H9 (cell line): ENCODE measurements around the gene FAHD1. TPM values are rescaled to one million over a fixed set of nuclear protein-coding genes. Genes with fewer than 3 reads are reported as not detected.

Source experiments
- DNase-seq: peaks from one replicate; pipeline ENCODE4 v3.0.0-alpha.2; 2017
- H2AFZ ChIP-seq: one replicate; pipeline ENCODE4 v1.6.1; 2013; ENCODE audit warnings: mild to moderate bottlenecking, low read length, control low read depth, moderate library complexity
- H2AK5ac ChIP-seq: 2 replicates; pipeline ENCODE4 v1.6.1; 2013; ENCODE audit warnings: low read length, control low read depth, mixed read lengths; ENCODE audit not compliant: insufficient read length
- H2BK120ac ChIP-seq: one replicate; pipeline ENCODE4 v1.6.1; 2013; ENCODE audit warnings: low read depth, mild to moderate bottlenecking, low read length, control low read depth, inconsistent platforms; ENCODE audit not compliant: poor library complexity, severe bottlenecking
- H2BK12ac ChIP-seq: 2 replicates; pipeline ENCODE4 v1.6.1; 2013; ENCODE audit warnings: low read length, control low read depth, mixed read lengths, low read depth; ENCODE audit not compliant: insufficient read length
- H2BK15ac ChIP-seq: 2 replicates; pipeline ENCODE4 v1.6.1; 2013; ENCODE audit warnings: low read depth, low read length, control low read depth
- H2BK20ac ChIP-seq: one replicate; pipeline ENCODE4 v1.6.1; 2013; ENCODE audit warnings: low read depth, mild to moderate bottlenecking, low read length, control low read depth, inconsistent platforms; ENCODE audit not compliant: poor library complexity, severe bottlenecking
- H2BK5ac ChIP-seq: 2 replicates; pipeline ENCODE4 v1.6.1; 2013; ENCODE audit warnings: low read length, control low read depth, mixed read lengths; ENCODE audit not compliant: insufficient read length
- H3K14ac ChIP-seq: 2 replicates; pipeline ENCODE4 v1.6.1; 2013; ENCODE audit warnings: low read length, control low read depth; ENCODE audit not compliant: insufficient read depth
- H3K18ac ChIP-seq: 2 replicates; pipeline ENCODE4 v1.6.1; 2013; ENCODE audit warnings: low read depth, mild to moderate bottlenecking, mixed read lengths, low read length, control low read depth; ENCODE audit not compliant: insufficient read length
- H3K23ac ChIP-seq: 2 replicates; pipeline ENCODE4 v1.6.1; 2013; ENCODE audit warnings: low read length, control low read depth, mixed read lengths, low read depth; ENCODE audit not compliant: insufficient read length
- H3K23me2 ChIP-seq: 2 replicates; pipeline ENCODE4 v1.6.1; 2013; ENCODE audit warnings: low read depth, mild to moderate bottlenecking, mixed read lengths, low read length, control low read depth; ENCODE audit not compliant: insufficient read length, poor library complexity, severe bottlenecking
- H3K27ac ChIP-seq: 2 replicates; pipeline ENCODE4 v1.5.1; 2013; ENCODE audit warnings: low read length, control low read depth, mixed read lengths, low read depth; ENCODE audit not compliant: insufficient read length
- H3K27me3 ChIP-seq: 2 replicates; pipeline ENCODE4 v1.6.1; 2013; ENCODE audit warnings: low read length, control low read depth, inconsistent platforms; ENCODE audit not compliant: insufficient read depth
- H3K4ac ChIP-seq: 2 replicates; pipeline ENCODE4 v1.6.1; 2013; ENCODE audit warnings: low read depth, mild to moderate bottlenecking, control low read depth, inconsistent platforms, low read length, moderate library complexity
- H3K4me1 ChIP-seq: 2 replicates; pipeline ENCODE4 v1.6.1; 2013; ENCODE audit warnings: low read length, control low read depth, inconsistent platforms; ENCODE audit not compliant: insufficient read depth
- H3K4me2 ChIP-seq: 2 replicates; pipeline ENCODE4 v1.6.1; 2013; ENCODE audit warnings: low read length, control low read depth, mixed read lengths; ENCODE audit not compliant: insufficient read length, insufficient read depth
- H3K56ac ChIP-seq: 2 replicates; pipeline ENCODE4 v1.6.1; 2013; ENCODE audit warnings: low read depth, mild to moderate bottlenecking, mixed read lengths, low read length, control low read depth; ENCODE audit not compliant: insufficient read length
- H3K79me1 ChIP-seq: 2 replicates; pipeline ENCODE4 v1.6.1; 2013; ENCODE audit warnings: low read depth, mild to moderate bottlenecking, moderate library complexity, low read length, control low read depth, inconsistent platforms; ENCODE audit not compliant: insufficient read depth, poor library complexity, severe bottlenecking
- H3K79me2 ChIP-seq: 2 replicates; pipeline ENCODE4 v1.6.1; 2013; ENCODE audit warnings: low read length, control low read depth, inconsistent platforms; ENCODE audit not compliant: insufficient read depth
- H3K9ac ChIP-seq: 2 replicates; pipeline ENCODE4 v1.6.1; 2013; ENCODE audit warnings: low read length, control low read depth, mixed read lengths; ENCODE audit not compliant: insufficient read length; ENCODE audit errors: extremely low read depth
- H3K9me3 ChIP-seq: one replicate; pipeline ENCODE4 v1.6.1; 2013; ENCODE audit warnings: low read depth, low read length, inconsistent platforms; ENCODE audit not compliant: control insufficient read depth
- H3T11ph ChIP-seq: one replicate; pipeline ENCODE4 v1.6.1; 2013; ENCODE audit warnings: mild to moderate bottlenecking, low read length, control low read depth, inconsistent platforms
- H4K20me1 ChIP-seq: one replicate; pipeline ENCODE4 v1.6.1; 2013; ENCODE audit not compliant: control insufficient read depth, insufficient read length, insufficient read depth
- H4K5ac ChIP-seq: 2 replicates; pipeline ENCODE4 v1.6.1; 2013; ENCODE audit warnings: low read depth, mild to moderate bottlenecking, mixed read lengths, low read length, control low read depth; ENCODE audit not compliant: insufficient read length
- H4K8ac ChIP-seq: replicated peaks from 2 replicates; pipeline ENCODE4 v1.6.1; 2013; ENCODE audit warnings: low read length, control low read depth, mixed read lengths, low read depth; ENCODE audit not compliant: insufficient read length
- H4K91ac ChIP-seq: 2 replicates; pipeline ENCODE4 v1.6.1; 2013; ENCODE audit warnings: low read depth, mild to moderate bottlenecking, moderate library complexity, mixed read lengths, low read length, control low read depth; ENCODE audit not compliant: insufficient read length
- H3K27ac Mint-ChIP-seq, 3 experiments: 2 replicates in 2 of 3; 3 replicates in 1 of 3; pipeline ENCODE4 v1.8.0; 2020 to 2021; ENCODE audit warnings: mixed read lengths in 3 of 3, mild to moderate bottlenecking in 1 of 3, moderate library complexity in 1 of 3
- H3K27me3 Mint-ChIP-seq: 2 replicates; pipeline ENCODE4 v1.8.0; 2021; ENCODE audit warnings: low read depth, mild to moderate bottlenecking, moderate library complexity, mixed read lengths
- H3K36me3 Mint-ChIP-seq, 3 experiments: 2 replicates in 2 of 3; 3 replicates in 1 of 3; pipeline ENCODE4 v1.8.0; 2020 to 2021; ENCODE audit warnings: low read depth in 3 of 3, mixed read lengths in 3 of 3; ENCODE audit not compliant: insufficient read depth in 1 of 3
- H3K4me1 Mint-ChIP-seq, 2 experiments: 2 replicates each; pipeline ENCODE4 v1.8.0; 2020; ENCODE audit warnings: mixed read lengths in 2 of 2
- H3K4me3 Mint-ChIP-seq, 2 experiments: 2 replicates in 1 of 2; 3 replicates in 1 of 2; pipeline ENCODE4 v1.8.0; 2020 to 2021; ENCODE audit warnings: mild to moderate bottlenecking in 2 of 2, mixed read lengths in 2 of 2, moderate library complexity in 1 of 2
- H3K9me3 Mint-ChIP-seq, 2 experiments: 2 replicates in 1 of 2; 3 replicates in 1 of 2; pipeline ENCODE4 v1.8.0; 2020; ENCODE audit warnings: mild to moderate bottlenecking in 2 of 2, mixed read lengths in 2 of 2, moderate library complexity in 1 of 2
- WGBS: extraction: QIAGEN DNeasy Blood & Tissue Kit; methylation state at CpG from one replicate; pipeline ENCODE4 v1.1.7; 2013; ENCODE audit warnings: missing lambda C conversion rate, low lambda C conversion rate, mixed read lengths; ENCODE audit not compliant: insufficient read length; ENCODE audit errors: extremely low coverage; 5-methylcytosine and 5-hydroxymethylcytosine counted together
- total RNA-seq: library from RNA; stranded (reverse); gene quantifications from 2 replicates; pipeline ENCODE4 v1.2.1, GENCODE V29; 2021
- TF ChIP-seq, protein P1 (sequence below): fragments of 200-600 bp; sonication (generic); conservative IDR thresholded peaks from 3 replicates; pipeline ENCODE4 v1.8.0; 2021; ENCODE audit warnings: antibody characterized with exemption, mild to moderate bottlenecking

FAHD1 gene
- total RNA-seq, 1 experiment from 2014 or later = 16.2 TPM

DNA sequence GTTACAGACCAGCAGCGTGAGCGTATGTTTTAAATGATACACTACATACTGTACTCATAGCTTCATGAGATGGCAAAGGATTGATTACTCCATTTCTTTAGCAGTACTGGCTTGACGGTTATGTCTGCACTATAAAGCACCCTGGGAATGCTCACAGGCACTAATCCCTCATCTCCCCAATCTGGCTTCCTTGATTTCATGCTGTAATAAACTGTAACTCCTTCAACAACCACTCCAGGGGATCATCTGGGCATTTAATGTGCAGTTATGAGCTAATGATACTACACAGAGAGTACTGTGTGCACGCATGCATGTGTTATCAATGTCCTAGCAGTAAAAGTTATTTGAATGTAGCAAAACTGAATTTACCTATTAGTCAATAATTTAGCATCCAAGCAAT lies 24.8 kb downstream of the FAHD1 start:
- no peak overlapping the region for H4K91ac ChIP-seq
- H3K23me2 ChIP-seq = no peaks in the 10 kb centered on the region
- H3K18ac ChIP-seq = no peak overlapping the region
- H3T11ph ChIP-seq = no peak overlapping the region
- peaks cover 62% of the 10 kb centered on the region for H3K27me3 Mint-ChIP-seq
- H4K5ac ChIP-seq = no peak overlapping the region
- no peaks in the 10 kb centered on the region for H3K4me1 Mint-ChIP-seq
- H3K4ac ChIP-seq = no peak overlapping the region
- WGBS = no CpG with 5 or more reads among the region's 4 CpGs
- no peak overlapping the region for H2BK5ac ChIP-seq
- no peak overlapping the region for H3K56ac ChIP-seq
- H3K14ac ChIP-seq = no peak overlapping the region
- no peak for DNase-seq
- no peak overlapping the region for H2BK120ac ChIP-seq
- no peak overlapping the region for H2AK5ac ChIP-seq
- no peak overlapping the region for H3K4me3 Mint-ChIP-seq
- H3K79me2 ChIP-seq = no peaks in the 10 kb centered on the region
- no peak overlapping the region for H2BK20ac ChIP-seq
- no peak overlapping the region for H3K27ac Mint-ChIP-seq
- no peak overlapping the region for H2BK12ac ChIP-seq
- no peaks in the 10 kb centered on the region for H3K79me1 ChIP-seq
- no peak overlapping the region for H3K27ac ChIP-seq
- no peaks in the 10 kb centered on the region; a peak in 1 of 5 replicates for H3K9me3 Mint-ChIP-seq
- no peaks in the 10 kb centered on the region for H3K4me1 ChIP-seq
- no peak overlapping the region for H3K9ac ChIP-seq
- no peak overlapping the region for H4K8ac ChIP-seq
- TF ChIP-seq, protein P1, sequence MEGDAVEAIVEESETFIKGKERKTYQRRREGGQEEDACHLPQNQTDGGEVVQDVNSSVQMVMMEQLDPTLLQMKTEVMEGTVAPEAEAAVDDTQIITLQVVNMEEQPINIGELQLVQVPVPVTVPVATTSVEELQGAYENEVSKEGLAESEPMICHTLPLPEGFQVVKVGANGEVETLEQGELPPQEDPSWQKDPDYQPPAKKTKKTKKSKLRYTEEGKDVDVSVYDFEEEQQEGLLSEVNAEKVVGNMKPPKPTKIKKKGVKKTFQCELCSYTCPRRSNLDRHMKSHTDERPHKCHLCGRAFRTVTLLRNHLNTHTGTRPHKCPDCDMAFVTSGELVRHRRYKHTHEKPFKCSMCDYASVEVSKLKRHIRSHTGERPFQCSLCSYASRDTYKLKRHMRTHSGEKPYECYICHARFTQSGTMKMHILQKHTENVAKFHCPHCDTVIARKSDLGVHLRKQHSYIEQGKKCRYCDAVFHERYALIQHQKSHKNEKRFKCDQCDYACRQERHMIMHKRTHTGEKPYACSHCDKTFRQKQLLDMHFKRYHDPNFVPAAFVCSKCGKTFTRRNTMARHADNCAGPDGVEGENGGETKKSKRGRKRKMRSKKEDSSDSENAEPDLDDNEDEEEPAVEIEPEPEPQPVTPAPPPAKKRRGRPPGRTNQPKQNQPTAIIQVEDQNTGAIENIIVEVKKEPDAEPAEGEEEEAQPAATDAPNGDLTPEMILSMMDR = no peak
- H4K20me1 ChIP-seq = no peaks in the 10 kb centered on the region
- no peak overlapping the region for H2BK15ac ChIP-seq
- H3K27me3 ChIP-seq = no peaks in the 10 kb centered on the region
- H3K23ac ChIP-seq = no peak overlapping the region
- no peak overlapping the region for H2AFZ ChIP-seq
- no peak overlapping the region for H3K4me2 ChIP-seq
- no peaks in the 10 kb centered on the region for H3K9me3 ChIP-seq
- no peaks in the 10 kb centered on the region for H3K36me3 Mint-ChIP-seq
